HG02973 (cell line): ENCODE measurements around the gene AMBRA1.

Experiments
- ATAC-seq: cut with Tn5 transposase; IDR thresholded peaks from one replicate; pipeline ENCODE4 v1.9.1; 2021; ENCODE audit warnings: moderate library complexity; ENCODE audit not compliant: unreplicated experiment

Gene AMBRA1

GRCh38 chr11:46408407-46408986, 185.3 kb downstream of the AMBRA1 start:
- ATAC-seq = no peak

- ATAC-seq = no peak
These were observed 186.2 kb downstream of the AMBRA1 start for GRCh38 chr11:46407635-46408034.

GRCh38 chr11:46404476-46405017, 189.3 kb downstream of the AMBRA1 start:
- no peak for ATAC-seq

- ATAC-seq = no peak
These were observed 190.6 kb downstream of the AMBRA1 start for GRCh38 chr11:46402957-46403902.

GRCh38 chr11:46397526-46397925, 196.3 kb downstream of the AMBRA1 start:
- ATAC-seq = no peak

- no peak for ATAC-seq
These were observed 200.1 kb downstream of the AMBRA1 start for GRCh38 chr11:46393759-46394158.

- no peak for ATAC-seq
These were observed 200.6 kb downstream of the AMBRA1 start for GRCh38 chr11:46393231-46393616.

- peak; percentile 71 for ATAC-seq
These were observed 201.2 kb downstream of the AMBRA1 start for GRCh38 chr11:46392421-46393230.

- ATAC-seq = no peak
These were observed 202.0 kb downstream of the AMBRA1 start, which contains the start of gene CHRM4 for GRCh38 chr11:46391578-46392420. Gene CHRM4, minus strand, starts transcription at chr11:46391776. Its CDS starts 5,219 bp downstream, at chr11:46386557.

GRCh38 chr11:46391186-46391577, 202.6 kb downstream of the AMBRA1 start:
- ATAC-seq = no peak

- no peak for ATAC-seq
These were observed 203.3 kb downstream of the AMBRA1 start for GRCh38 chr11:46390331-46391171.

GRCh38 chr11:46389450-46390330, 204.1 kb downstream of the AMBRA1 start:
- ATAC-seq = no peak

GRCh38 chr11:46388619-46389449, 205.0 kb downstream of the AMBRA1 start:
- no peak for ATAC-seq

- no peak for ATAC-seq
These were observed 205.8 kb downstream of the AMBRA1 start for GRCh38 chr11:46387919-46388618.

- ATAC-seq = no peak
These were observed 206.4 kb downstream of the AMBRA1 start for GRCh38 chr11:46387456-46387855.

- no peak for ATAC-seq
These were observed 207.1 kb downstream of the AMBRA1 start for GRCh38 chr11:46386674-46387073.
